SK-N-SH treated with all-trans-retinoic acid at 6 μM for 48 hours (cell line): ENCODE data around the gene RIPOR2.

ENCODE experiments used
- ARNTL ChIP-seq: fragments of 450-650 bp; formaldehyde crosslinking; IDR thresholded peaks from 2 replicates; pipeline ENCODE4 v1.5.0; 2020; ENCODE audit warnings: low read depth, mild to moderate bottlenecking, moderate library complexity, borderline replicate concordance
- ESRRG ChIP-seq: fragments of 250-450 bp; sonication (Bioruptor Pico); IDR thresholded peaks from 2 replicates; pipeline ENCODE4 v1.6.1; 2021; ENCODE audit warnings: mild to moderate bottlenecking
- OSR1 ChIP-seq: fragments of 250-450 bp; sonication (Bioruptor Pico); IDR thresholded peaks from 2 replicates; pipeline ENCODE4 v1.8.0; 2022; ENCODE audit warnings: moderate library complexity, mild to moderate bottlenecking, inconsistent platforms
- PPARA ChIP-seq: fragments of 250-450 bp; sonication (Bioruptor Pico); IDR thresholded peaks from 2 replicates; pipeline ENCODE4 v1.5.0; 2020; ENCODE audit warnings: mild to moderate bottlenecking, borderline replicate concordance
- RARB ChIP-seq: fragments of 250-450 bp; sonication (Bioruptor Pico); IDR thresholded peaks from 2 replicates; pipeline ENCODE4 v1.8.0; 2021; ENCODE audit warnings: mild to moderate bottlenecking, moderate library complexity
- ZC3H10 ChIP-seq: fragments of 250-450 bp; sonication (Bioruptor Pico); IDR thresholded peaks from 2 replicates; pipeline ENCODE4 v1.5.1; 2021; ENCODE audit warnings: mild to moderate bottlenecking, moderate library complexity
- ZFP3 ChIP-seq: fragments of 250-450 bp; sonication (Bioruptor Pico); IDR thresholded peaks from 2 replicates; pipeline ENCODE4 v1.5.0; 2020; ENCODE audit warnings: mild to moderate bottlenecking, moderate library complexity
- ZFP30 ChIP-seq: fragments of 450-650 bp; formaldehyde crosslinking; IDR thresholded peaks from 2 replicates; pipeline ENCODE4 v1.5.0; 2022; ENCODE audit warnings: mild to moderate bottlenecking, moderate library complexity
- ZNF565 ChIP-seq: fragments of 450-650 bp; formaldehyde crosslinking; conservative IDR thresholded peaks from 2 replicates; pipeline ENCODE4 v1.5.0; 2020; ENCODE audit warnings: low read depth, mild to moderate bottlenecking, moderate library complexity
- ZNF8 ChIP-seq: fragments of 450-650 bp; formaldehyde crosslinking; IDR thresholded peaks from 2 replicates; pipeline ENCODE4 v1.5.0; 2020; ENCODE audit warnings: mild to moderate bottlenecking, moderate library complexity
- TF ChIP-seq, protein P1 (sequence below): fragments of 250-450 bp; sonication (Bioruptor Pico); IDR thresholded peaks from 2 replicates; pipeline ENCODE4 v1.5.1; 2021; ENCODE audit warnings: mild to moderate bottlenecking, moderate library complexity
- TF ChIP-seq, protein P2 (sequence below): fragments of 250-450 bp; sonication (Bioruptor Pico); IDR thresholded peaks from 2 replicates; pipeline ENCODE4 v1.5.1; 2020; ENCODE audit warnings: low read depth, mild to moderate bottlenecking, moderate library complexity
- TF ChIP-seq, protein P3 (sequence below): fragments of 250-450 bp; sonication (Bioruptor Pico); IDR thresholded peaks from 2 replicates; pipeline ENCODE4 v1.8.0; 2020; ENCODE audit warnings: mild to moderate bottlenecking, moderate library complexity, borderline replicate concordance
- TF ChIP-seq, protein P4 (sequence below): fragments of 250-450 bp; sonication (Bioruptor Pico); IDR thresholded peaks from 2 replicates; pipeline ENCODE4 v1.8.0; 2021; ENCODE audit warnings: low read depth, mild to moderate bottlenecking, moderate library complexity, borderline replicate concordance

DNA sequence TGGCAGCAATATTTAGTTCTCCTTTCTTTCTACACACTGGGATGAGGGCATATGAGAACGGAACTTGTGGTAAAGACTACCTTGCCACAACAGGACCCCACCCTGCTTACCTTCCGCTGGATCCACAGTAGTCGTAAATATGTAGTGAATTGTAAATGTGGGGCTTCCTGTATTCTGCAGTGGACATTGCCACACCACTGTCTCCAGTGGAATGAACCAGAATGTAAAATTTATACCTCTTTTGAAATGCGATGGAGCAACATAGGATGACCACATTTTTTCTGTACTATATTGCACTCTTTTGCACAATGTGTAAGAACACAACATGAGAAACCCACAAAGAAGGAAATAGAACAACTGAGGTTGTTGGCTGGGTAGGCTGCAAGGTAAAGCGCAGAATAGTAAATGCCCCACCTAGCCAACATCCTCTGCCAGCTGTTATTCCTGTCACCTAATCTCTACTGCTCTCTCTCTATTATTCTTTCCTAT lies 16.1 kb upstream of the RIPOR2 start:
- TF ChIP-seq ESRRG (CRISPR knock-in tag) = no peak
- TF ChIP-seq ZFP30 (CRISPR knock-in tag) = no peak
- TF ChIP-seq ZNF8 (CRISPR knock-in tag) = no peak
- TF ChIP-seq ZNF565 (CRISPR knock-in tag) = no peak
- no peak for TF ChIP-seq OSR1 (CRISPR knock-in tag)
- TF ChIP-seq ARNTL (CRISPR knock-in tag) = no peak
- TF ChIP-seq PPARA (CRISPR knock-in tag) = no peak
- no peak for TF ChIP-seq ZC3H10
- TF ChIP-seq, protein P1, sequence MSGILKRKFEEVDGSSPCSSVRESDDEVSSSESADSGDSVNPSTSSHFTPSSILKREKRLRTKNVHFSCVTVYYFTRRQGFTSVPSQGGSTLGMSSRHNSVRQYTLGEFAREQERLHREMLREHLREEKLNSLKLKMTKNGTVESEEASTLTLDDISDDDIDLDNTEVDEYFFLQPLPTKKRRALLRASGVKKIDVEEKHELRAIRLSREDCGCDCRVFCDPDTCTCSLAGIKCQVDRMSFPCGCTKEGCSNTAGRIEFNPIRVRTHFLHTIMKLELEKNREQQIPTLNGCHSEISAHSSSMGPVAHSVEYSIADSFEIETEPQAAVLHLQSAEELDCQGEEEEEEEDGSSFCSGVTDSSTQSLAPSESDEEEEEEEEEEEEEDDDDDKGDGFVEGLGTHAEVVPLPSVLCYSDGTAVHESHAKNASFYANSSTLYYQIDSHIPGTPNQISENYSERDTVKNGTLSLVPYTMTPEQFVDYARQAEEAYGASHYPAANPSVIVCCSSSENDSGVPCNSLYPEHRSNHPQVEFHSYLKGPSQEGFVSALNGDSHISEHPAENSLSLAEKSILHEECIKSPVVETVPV (CRISPR knock-in tag) = no peak
- TF ChIP-seq, protein P2, sequence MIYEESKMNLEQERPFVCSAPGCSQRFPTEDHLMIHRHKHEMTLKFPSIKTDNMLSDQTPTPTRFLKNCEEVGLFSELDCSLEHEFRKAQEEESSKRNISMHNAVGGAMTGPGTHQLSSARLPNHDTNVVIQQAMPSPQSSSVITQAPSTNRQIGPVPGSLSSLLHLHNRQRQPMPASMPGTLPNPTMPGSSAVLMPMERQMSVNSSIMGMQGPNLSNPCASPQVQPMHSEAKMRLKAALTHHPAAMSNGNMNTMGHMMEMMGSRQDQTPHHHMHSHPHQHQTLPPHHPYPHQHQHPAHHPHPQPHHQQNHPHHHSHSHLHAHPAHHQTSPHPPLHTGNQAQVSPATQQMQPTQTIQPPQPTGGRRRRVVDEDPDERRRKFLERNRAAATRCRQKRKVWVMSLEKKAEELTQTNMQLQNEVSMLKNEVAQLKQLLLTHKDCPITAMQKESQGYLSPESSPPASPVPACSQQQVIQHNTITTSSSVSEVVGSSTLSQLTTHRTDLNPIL = no peak
- TF ChIP-seq, protein P3, sequence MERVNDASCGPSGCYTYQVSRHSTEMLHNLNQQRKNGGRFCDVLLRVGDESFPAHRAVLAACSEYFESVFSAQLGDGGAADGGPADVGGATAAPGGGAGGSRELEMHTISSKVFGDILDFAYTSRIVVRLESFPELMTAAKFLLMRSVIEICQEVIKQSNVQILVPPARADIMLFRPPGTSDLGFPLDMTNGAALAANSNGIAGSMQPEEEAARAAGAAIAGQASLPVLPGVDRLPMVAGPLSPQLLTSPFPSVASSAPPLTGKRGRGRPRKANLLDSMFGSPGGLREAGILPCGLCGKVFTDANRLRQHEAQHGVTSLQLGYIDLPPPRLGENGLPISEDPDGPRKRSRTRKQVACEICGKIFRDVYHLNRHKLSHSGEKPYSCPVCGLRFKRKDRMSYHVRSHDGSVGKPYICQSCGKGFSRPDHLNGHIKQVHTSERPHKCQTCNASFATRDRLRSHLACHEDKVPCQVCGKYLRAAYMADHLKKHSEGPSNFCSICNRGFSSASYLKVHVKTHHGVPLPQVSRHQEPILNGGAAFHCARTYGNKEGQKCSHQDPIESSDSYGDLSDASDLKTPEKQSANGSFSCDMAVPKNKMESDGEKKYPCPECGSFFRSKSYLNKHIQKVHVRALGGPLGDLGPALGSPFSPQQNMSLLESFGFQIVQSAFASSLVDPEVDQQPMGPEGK = no peak
- TF ChIP-seq RARB = no peak
- no peak for TF ChIP-seq ZFP3 (CRISPR knock-in tag)
- TF ChIP-seq, protein P4, sequence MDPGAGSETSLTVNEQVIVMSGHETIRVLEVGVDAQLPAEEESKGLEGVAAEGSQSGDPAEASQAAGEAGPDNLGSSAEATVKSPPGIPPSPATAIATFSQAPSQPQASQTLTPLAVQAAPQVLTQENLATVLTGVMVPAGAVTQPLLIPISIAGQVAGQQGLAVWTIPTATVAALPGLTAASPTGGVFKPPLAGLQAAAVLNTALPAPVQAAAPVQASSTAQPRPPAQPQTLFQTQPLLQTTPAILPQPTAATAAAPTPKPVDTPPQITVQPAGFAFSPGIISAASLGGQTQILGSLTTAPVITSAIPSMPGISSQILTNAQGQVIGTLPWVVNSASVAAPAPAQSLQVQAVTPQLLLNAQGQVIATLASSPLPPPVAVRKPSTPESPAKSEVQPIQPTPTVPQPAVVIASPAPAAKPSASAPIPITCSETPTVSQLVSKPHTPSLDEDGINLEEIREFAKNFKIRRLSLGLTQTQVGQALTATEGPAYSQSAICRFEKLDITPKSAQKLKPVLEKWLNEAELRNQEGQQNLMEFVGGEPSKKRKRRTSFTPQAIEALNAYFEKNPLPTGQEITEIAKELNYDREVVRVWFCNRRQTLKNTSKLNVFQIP (CRISPR knock-in tag) = no peak
